GM19455 (cell line): ENCODE data around the gene P4HTM.
"Not testable (repeated sequence)": the region's sequence is repeated elsewhere in the genome, so short reads cannot be mapped to it uniquely, and the experiment has no call there.

Experiments used
- ATAC-seq: cut with Tn5 transposase; IDR thresholded peaks from one replicate; pipeline ENCODE4 v1.9.1; 2021; ENCODE audit not compliant: unreplicated experiment

Gene P4HTM

DNA sequence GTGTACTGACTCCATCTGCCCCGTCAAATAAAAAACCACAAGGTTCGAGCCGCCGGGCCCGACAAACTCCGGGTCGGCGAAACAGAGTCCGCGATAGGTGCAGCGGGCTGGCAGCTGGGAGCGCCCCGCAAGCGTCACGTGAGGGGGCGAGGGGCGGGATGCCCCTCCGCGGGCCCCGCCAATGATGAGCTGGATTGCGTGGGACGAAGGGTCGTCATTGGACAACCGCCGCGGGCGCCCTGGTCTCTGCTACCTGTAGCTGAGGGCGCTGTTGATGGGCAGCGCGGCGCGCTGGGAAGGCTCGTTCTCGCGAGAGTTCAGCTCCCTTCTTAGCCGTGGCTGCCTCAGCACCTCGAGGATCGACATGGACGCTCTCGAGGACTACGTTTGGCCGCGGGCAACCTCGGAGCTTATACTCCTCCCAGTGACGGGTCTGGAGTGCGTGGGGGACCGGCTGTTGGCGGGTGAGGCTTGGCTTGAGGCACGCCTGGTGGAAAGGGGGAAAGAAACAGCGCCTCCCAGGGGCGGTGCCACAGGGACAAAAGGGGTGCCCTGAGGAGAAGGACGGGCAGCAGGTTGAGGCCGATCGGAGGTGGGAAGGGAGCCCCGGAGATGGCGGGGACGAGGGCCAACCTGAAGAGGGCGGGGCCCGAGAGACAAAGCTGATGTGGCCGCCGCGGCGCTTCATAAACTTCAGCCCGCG lies 17.2 kb downstream of the P4HTM start, which contains the start of gene WDR6:
Gene WDR6, plus strand, starts transcription at position 324 of the 703 bp plus-strand sequence. Its CDS starts 41 bp downstream, at position 365.
- ATAC-seq = peak; percentile 82

DNA sequence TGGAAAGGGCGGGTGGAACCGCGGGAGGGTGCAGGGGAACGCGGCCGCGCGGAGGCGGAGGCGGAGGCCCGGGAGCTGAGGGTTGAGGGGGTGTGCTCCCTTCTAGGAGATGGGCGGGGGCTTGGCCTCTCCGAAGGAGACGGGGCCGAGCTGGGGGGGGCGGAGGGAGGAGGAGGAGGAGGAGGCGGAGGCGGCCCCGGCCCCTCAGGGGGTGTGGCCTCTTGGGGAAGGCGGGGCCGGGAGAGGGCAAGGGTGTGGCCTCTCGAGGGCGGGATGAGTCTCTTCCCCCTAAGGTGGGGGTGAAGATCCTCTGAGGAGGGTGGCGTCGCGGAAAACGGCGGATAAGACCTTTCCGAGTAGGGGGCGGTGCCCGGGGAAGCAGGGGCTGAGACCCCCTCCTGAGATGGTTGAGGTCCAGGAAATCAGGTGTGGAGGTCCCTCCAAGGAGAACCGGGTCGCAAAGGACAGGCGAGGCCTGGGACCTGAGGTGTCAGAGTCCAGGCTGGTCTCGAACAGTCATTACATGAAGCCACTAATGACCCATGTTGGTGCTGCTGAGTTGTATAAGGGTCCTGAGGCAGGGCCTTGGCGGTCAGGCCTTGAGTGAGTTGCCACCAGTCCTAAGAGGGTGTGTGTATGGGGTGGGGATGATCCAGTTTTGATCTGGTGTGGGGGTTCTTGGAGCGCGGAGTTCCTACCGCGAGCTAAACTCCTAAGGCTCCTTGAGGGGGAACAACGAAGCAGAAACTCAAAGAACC lies 17.9 kb downstream of the P4HTM start:
- peak; percentile 45 for ATAC-seq

DNA sequence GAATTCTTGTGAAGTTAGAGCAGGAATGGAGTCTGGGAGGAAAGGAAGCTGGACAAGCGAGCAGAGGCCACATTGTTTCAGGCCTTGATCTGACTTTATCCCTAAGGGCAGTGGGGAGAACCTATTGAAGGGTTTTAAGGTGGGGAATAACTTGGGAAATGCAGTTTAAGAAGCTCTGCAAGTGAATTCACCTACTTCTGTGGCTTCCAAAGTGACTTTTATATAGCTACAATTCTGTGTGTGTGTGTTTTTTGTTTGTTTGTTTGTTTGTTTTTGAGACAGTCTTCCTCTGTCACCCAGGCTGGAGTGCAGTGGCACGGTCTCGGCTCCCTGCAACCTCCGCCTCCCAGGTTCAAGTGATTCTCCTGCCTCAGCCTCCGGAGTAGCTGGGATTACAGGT lies 18.6 kb downstream of the P4HTM start:
- ATAC-seq = not testable (repeated sequence)

DNA sequence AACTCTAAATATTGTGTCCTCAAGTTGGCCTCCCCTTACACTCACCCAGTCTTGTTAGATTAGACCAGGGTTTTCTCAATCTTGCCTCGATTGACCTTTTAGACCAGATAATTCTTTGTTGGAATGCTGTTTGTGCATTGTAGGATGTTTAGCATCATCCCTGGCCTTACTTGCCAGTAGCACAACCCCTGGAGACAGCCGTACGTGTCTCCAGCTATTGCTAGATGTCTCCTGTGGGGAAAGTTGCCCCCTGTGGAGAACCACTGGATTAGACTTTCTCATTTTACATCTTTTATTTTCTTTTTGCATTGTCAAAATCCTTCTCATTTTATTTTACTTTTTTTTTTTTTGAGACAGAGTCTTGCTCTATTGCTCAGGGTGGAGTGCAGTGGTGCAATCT lies 19.4 kb downstream of the P4HTM start:
- no peak for ATAC-seq

DNA sequence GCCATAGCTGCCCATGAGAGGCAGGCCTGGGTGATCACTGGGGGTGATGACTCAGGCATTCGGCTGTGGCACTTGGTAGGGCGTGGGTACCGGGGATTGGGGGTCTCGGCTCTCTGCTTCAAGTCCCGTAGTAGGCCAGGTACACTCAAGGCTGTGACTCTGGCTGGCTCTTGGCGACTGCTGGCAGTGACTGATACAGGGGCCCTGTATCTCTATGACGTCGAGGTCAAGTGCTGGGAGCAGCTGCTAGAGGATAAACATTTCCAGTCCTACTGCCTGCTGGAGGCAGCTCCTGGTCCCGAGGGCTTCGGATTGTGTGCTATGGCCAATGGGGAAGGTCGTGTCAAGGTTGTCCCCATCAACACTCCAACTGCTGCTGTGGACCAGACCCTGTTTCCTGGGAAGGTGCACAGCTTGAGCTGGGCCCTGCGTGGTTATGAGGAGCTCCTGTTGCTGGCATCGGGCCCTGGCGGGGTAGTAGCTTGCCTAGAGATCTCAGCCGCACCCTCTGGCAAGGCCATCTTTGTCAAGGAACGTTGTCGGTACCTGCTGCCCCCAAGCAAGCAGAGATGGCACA lies 22.5 kb downstream of the P4HTM start:
- no peak for ATAC-seq

DNA sequence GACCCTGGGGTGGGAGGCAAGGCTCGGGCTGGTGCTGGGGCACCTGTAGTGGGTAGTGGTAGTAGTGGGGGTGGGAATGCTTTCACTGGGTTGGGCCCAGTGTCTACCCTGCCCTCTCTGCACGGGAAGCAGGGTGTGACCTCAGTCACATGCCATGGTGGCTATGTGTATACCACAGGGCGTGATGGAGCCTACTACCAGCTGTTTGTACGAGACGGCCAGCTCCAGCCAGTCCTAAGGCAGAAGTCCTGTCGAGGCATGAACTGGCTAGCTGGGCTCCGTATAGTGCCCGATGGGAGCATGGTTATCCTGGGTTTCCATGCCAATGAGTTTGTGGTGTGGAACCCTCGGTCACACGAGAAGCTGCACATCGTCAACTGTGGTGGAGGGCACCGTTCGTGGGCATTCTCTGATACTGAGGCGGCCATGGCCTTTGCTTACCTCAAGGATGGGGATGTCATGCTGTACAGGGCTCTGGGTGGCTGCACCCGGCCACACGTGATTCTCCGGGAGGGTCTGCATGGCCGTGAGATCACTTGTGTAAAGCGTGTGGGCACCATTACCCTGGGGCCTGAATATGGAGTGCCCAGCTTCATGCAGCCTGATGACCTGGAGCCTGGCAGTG lies 23.2 kb downstream of the P4HTM start:
- no peak for ATAC-seq

DNA sequence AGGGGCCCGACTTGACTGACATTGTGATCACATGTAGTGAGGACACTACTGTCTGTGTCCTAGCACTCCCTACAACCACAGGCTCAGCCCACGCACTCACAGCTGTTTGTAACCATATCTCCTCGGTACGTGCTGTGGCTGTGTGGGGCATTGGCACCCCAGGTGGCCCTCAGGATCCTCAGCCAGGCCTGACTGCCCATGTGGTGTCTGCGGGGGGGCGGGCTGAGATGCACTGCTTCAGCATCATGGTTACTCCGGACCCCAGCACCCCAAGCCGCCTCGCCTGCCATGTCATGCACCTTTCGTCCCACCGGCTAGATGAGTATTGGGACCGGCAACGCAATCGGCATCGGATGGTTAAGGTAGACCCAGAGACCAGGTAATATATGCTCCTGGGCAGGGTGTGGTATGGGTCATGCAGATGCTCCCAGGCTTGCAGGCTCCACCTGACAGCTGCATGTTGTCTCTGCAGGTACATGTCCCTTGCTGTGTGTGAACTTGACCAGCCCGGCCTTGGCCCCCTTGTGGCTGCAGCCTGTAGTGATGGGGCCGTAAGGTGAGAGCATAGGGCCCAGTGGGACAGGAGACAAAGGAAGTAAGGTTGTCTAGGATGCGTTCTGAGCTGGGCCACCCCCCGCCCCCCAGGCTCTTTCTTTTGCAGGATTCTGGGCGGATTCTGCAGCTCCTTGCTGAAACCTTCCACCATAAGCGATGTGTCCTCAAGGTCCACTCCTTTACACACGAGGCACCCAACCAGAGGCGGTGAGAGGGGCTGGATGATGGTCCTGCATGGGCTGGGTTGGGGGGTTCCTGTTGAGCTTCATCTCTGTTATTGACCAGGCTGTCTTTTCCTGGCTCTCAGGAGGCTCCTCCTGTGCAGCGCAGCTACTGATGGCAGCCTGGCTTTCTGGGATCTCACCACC lies 24.0 kb downstream of the P4HTM start:
- ATAC-seq = no peak

DNA sequence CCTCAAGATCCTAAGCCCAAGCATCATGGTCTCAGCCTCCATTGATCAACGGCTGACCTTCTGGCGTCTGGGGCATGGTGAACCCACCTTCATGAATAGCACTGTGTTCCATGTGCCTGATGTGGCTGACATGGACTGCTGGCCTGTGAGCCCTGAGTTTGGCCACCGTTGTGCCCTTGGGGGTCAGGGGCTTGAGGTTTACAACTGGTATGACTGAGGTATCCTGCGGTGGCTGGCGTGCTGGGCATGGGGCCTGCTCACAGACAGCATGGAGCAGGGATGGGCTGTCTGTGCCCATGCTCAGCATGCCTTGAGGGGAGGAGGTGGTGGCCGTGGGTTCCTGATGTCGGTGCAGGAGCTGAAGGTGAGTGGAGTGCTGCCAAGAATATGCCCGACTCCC lies 25.0 kb downstream of the P4HTM start:
- no peak for ATAC-seq

DNA sequence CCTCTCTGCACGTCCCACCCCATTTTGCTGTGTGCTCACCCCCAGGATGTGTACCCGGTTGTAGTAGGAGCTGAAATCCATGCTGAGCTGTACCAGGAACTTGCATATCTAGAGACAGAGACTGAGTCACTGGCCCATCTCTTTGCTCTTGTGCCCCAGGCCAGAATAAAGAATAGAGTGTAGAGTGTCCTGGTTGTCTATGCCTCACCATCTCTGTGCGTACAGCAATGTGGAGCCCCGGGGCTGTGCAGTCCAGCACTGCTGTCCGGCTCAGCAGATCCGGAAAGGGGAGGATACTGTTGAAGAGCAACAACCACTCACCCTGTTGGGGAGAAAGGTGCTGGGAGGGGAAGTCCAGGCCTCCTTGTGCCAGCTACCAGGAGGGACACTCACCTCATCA lies 25.7 kb downstream of the P4HTM start:
- no peak for ATAC-seq

DNA sequence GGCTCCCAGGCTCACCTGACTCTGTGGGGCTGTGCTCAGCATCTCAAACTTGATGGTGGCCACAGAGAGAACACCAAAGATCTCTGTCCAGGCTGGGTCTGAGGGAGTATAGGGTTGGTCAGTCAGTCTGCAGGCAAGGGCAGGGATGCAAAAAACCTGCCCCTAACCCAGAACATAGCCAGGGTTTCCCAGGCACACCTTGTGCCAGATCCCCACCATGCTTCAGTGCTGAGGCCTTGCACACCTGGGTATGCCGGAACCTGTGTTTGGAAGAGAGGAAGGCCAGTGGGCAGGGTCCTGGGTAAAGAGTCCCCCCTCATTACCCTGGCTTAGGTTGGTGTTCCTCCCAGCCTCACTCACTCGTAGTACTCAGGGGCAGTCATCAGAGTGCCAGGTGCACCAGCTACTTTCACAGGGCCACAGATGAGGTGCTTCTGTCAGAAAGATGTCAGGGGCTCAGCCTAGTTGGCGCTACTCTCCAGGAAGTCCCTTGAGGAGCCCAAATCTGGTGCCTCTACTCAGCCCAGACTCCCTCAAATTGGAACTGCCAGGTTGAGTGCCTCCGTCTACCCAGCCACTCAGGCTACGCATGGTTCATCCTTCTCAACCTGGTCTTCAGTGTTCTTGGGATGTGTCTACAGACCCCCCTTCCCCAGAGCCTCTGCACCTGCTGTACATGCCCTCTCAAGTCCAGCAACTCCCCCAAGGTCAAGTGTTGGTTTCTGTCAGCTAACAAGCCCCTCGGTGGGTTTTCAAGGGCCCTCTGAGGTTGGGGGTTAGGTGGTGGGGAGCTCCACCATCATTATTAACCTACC lies 26.6 kb downstream of the P4HTM start:
- ATAC-seq = no peak

DNA sequence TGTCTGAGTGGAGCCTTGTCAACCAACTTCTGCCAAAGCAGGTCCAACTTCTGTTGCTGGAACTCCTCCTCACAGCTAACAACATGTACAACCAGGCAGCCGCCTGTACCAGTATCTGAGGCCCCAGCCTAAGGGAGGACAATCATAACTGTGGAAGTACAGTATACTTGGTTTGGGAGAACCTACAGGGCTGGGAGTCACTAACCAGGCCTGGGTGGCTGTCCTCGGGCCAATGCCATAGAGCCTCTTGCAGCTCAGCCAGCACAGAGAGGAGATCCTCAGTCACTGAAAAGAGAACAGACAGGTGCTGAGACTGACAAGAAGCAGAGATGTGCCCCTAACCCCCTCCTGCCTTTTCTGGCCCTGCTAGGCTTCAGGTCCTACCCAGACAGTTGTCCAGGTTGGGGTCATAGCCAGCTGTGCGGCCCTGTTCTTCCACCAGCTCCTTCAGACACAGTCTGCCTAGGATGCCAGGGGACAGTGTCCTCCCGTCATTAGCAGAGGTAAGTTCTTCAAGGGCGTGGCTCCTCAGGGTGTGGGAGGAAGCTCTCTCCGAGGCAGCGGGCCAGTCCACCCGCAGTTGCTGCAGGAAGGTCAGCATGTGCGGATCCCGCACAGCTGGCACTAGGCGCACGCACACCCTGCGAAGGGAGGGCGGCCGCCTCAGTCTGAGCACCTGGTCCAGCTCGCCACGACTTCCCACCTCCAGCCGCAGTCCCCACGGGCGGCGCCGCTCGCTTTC lies 27.4 kb downstream of the P4HTM start:
- ATAC-seq = no peak

DNA sequence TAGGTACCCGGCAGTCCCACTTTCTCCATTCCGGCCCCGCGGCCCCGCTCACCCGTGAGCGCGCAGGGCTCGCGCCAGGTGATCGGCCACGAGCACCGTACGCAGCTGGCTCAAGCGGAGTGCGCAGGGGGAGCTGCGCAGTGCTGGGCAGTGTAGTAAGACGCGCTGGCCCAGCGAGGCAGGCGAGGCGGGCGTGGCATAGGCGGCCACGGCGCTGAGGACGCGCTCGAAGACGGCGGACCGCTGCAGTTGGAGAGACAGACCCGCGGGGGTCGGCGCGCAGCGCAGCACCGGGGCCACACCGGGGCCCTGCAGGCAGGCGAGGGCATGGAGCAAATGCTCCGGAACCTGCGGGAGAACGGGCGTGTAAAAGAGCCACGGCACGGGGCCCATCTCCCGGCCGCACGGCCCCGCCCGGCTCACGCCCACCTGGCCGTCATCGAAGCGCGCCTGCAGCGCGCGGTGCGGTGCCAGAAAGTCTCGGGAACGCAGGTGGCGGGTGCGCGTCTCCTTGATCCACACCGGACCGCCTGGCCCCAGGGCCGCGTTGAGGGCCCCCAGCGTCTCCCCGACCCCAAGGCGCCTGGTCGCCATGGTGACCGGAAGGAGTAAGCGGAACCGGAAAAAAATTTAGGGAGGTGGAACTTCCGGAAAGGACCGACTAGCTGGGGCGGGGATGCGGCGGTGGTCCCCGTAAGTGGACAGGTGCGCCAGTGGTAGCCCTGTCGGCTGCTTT lies 28.1 kb downstream of the P4HTM start, which contains the start of gene DALRD3:
Gene DALRD3, minus strand, starts transcription at position 610 of the 736 bp plus-strand sequence. Its CDS starts 16 bp downstream, at position 594.
- no peak for ATAC-seq

DNA sequence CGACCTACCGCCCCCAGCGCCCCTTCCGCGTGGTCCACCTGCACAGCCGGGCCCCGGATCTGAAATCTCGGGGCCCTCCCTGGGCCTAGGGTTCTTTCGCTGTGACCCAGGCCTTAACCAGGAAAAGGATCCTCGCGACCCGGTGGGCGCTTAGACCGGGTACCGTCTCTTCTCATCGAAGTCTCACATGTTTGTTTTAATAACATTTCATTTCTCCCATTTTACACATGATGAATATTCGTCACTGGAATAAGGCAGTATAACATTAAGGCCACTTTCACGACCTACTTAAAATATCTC lies 28.6 kb downstream of the P4HTM start:
- ATAC-seq = no peak

DNA sequence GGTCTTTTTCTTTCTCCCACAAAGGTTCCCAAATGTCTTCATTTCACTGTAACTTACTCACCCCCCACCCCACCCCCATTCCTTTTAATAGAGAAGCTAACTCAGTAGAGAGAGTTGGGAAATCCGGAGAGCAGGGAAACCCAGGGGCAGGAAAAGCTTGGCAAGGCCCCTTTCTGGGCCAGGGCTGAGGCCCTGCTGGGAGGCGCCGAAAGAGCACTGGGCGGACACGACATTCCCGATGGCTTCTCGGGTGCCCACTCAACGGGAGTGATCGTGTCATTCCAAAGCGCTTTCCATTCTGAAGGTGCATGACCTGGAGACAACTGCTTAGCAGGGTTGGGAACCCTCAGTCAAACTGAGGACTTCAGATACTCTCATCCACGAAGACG lies 29.9 kb downstream of the P4HTM start:
- ATAC-seq = no peak

DNA sequence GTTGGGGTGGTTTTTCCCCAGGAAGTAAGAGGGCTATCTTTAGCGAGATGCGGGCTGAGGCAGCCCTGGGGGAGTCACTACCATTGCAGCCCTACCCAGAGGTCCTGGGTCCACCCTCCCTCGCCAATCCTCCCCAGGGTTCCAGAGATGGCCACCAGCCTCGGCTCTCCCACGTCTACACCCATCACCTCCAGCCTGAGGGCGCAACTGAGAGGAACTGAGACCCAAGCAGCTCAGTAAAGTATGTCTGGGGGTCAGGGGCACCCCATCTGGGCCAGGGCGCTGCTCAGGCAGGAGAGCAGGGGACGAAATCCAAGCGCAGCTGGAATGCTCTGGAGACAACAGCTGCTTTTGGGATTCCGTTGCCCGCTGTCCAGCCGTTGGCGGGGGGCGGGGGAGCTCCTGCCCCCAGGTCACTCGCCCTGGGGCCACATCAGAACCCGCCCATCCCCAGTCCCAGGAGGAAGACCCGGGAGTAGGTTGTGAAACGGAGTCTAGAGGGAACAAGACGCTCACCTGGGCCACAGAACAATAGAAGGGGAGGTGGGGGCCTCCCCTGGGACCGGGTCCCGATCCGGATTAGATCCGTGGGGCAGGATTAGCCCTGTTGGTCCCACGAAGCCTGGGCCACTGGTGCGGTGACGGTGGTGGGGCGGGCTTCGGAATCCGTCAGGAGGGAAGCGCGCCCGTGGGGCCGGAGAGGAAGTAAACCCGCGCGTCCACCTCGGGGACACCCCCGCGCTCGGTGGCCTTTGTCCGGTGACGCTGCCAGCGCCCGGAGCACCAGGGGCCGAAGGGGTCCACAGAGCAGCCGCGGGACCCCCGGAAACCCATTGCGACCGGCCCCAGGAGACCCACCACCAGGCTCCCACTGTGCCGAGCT lies 30.5 kb downstream of the P4HTM start:
- no peak for ATAC-seq

DNA sequence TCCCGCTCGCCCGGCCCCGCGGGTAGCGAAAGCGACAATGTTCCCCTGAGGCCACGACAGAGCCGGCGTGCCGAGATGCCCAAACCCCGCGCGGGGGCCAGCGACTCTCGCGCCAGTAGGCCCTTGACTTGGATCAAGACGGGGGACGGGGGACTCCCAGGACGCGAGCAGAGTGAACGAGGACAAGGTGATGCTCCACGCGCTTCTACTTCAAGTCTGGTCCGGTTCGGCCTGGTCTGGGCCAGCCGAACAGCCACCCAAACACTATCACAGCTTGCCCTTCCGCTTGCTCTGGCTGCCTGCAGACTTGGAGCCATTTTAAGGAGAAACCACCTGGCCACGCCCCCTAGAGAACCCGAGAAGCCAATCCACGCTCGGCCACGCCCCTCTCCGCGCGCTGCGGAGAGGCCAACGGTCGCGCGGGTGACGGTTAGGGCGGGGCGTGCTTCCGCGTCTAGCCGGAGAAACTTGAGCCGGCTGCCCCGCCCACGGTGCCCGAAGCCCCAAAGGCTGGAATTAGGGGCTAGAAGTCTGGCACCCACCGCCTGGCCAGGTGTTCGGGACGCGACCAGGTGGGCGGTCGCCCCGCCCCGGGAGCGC lies 31.3 kb downstream of the P4HTM start:
- ATAC-seq = peak; percentile 46
